ENCODE measurements around the gene HEXA.

Gene HEXA

GRCh38 chr15:72338617-72339321 lies 37.0 kb downstream of the HEXA start:
- no peak overlapping the region for H3K4me3 ChIP-seq (ENCODE audit: low read depth, low read length)
- peak; percentile 80 for DNase-seq (ENCODE audit: low read depth)

GRCh38 chr15:72338148-72338547 lies 37.7 kb downstream of the HEXA start:
- no peak for DNase-seq (ENCODE audit: low read depth)

GRCh38 chr15:72334842-72335241 lies 41.0 kb downstream of the HEXA start:
- no peak for DNase-seq (ENCODE audit: low read depth)
- no peak overlapping the region for H3K4me3 ChIP-seq (ENCODE audit: low read depth, low read length)

More at GRCh38 chr15:72338148-72338547, 37.7 kb downstream of the HEXA start:
- H3K4me3 ChIP-seq (ENCODE audit: low read depth, low read length): no peak overlapping the region

- no peak overlapping the region for H3K4me3 ChIP-seq (ENCODE audit: low read depth, low read length)
- no peak for DNase-seq (ENCODE audit: low read depth)
Measured at GRCh38 chr15:72331021-72331420, 44.8 kb downstream of the HEXA start.

- no peak overlapping the region for H3K4me3 ChIP-seq (ENCODE audit: low read depth, low read length)
- no peak for DNase-seq (ENCODE audit: low read depth)
Measured at GRCh38 chr15:72323752-72324151, 52.1 kb downstream of the HEXA start.

GRCh38 chr15:72319985-72320671 lies 55.7 kb downstream of the HEXA start, which contains the start of gene CELF6:
Gene CELF6, minus strand, starts transcription at chr15:72320157. Its CDS starts 283 bp downstream, at chr15:72319874.
- no peak for DNase-seq (ENCODE audit: low read depth)

GRCh38 chr15:72319360-72319984 lies 56.3 kb downstream of the HEXA start:
- DNase-seq (ENCODE audit: low read depth): no peak
- H3K4me3 ChIP-seq (ENCODE audit: low read depth, low read length): peak overlapping the region; percentile 53

More at GRCh38 chr15:72319985-72320671, 55.7 kb downstream of the HEXA start, which contains the start of gene CELF6:
- peak within 1 kb of the TSS; percentile 53 for H3K4me3 ChIP-seq (ENCODE audit: low read depth, low read length)

- H3K4me3 ChIP-seq (ENCODE audit: low read depth, low read length): no peak overlapping the region
- no peak for DNase-seq (ENCODE audit: low read depth)
Measured at GRCh38 chr15:72318408-72318942, 57.3 kb downstream of the HEXA start.

- DNase-seq (ENCODE audit: low read depth): no peak
Measured at GRCh38 chr15:72315706-72316370, 60.0 kb downstream of the HEXA start.

GRCh38 chr15:72313881-72314280 lies 61.9 kb downstream of the HEXA start:
- no peak for DNase-seq (ENCODE audit: low read depth)
- no peak overlapping the region for H3K4me3 ChIP-seq (ENCODE audit: low read depth, low read length)

More at GRCh38 chr15:72315706-72316370, 60.0 kb downstream of the HEXA start:
- no peak overlapping the region for H3K4me3 ChIP-seq (ENCODE audit: low read depth, low read length)

- H3K4me3 ChIP-seq (ENCODE audit: low read depth, low read length): no peak overlapping the region
- no peak for DNase-seq (ENCODE audit: low read depth)
Measured at GRCh38 chr15:72313448-72313840, 62.4 kb downstream of the HEXA start.

- DNase-seq (ENCODE audit: low read depth): no peak
- no peak overlapping the region for H3K4me3 ChIP-seq (ENCODE audit: low read depth, low read length)
Measured at GRCh38 chr15:72312605-72313447, 63.0 kb downstream of the HEXA start.

GRCh38 chr15:72307026-72307425 lies 68.8 kb downstream of the HEXA start:
- no peak overlapping the region for H3K4me3 ChIP-seq (ENCODE audit: low read depth, low read length)
- DNase-seq (ENCODE audit: low read depth): no peak

- H3K4me3 ChIP-seq (ENCODE audit: low read depth, low read length): no peak overlapping the region
- DNase-seq (ENCODE audit: low read depth): no peak
Measured at GRCh38 chr15:72306211-72306785, 69.5 kb downstream of the HEXA start.

GRCh38 chr15:72304596-72304995 lies 71.2 kb downstream of the HEXA start:
- no peak overlapping the region for H3K4me3 ChIP-seq (ENCODE audit: low read depth, low read length)
- no peak for DNase-seq (ENCODE audit: low read depth)

- no peak for DNase-seq (ENCODE audit: low read depth)
- no peak overlapping the region for H3K4me3 ChIP-seq (ENCODE audit: low read depth, low read length)
Measured at GRCh38 chr15:72302955-72303354, 72.9 kb downstream of the HEXA start.

Data from skeletal muscle cell (primary cell).